Measurements from ENCODE around the gene ZSWIM1.

DNA sequence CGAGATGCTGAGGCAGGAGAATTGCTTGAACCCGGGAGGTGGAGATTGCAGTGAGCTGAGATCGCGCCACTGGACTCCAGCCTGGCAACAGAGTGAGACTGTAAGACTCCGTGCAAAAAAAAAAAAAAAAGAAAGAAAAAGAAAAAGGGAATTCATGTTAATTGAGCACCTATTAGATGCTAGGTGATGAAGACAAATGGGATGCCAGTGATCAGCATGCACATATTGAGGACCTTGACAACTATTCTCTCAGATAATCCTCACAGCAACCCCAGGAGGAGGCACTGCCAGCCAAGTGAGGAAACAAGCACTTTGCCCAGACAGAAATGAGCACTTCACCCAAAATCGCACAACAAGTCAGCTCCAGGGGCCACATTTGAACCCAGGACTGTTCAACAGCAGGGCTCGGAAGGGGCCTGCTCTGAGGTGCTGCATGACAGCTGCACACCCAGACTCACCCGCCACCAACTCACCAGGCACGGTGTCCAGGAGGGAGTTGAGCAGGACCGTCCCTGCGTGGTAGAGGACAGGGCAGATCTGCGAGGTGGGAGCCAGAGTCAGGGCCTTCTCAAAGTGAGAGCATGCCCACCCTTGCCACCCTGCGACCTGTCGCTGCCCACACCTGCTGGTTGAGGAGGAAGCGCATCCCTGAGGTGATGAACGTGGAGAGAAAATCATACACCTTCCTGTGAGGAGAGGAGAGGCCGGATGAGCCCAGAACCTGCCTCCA is 26.4 kb downstream of the ZSWIM1 start:
- TF ChIP-seq, protein P1, sequence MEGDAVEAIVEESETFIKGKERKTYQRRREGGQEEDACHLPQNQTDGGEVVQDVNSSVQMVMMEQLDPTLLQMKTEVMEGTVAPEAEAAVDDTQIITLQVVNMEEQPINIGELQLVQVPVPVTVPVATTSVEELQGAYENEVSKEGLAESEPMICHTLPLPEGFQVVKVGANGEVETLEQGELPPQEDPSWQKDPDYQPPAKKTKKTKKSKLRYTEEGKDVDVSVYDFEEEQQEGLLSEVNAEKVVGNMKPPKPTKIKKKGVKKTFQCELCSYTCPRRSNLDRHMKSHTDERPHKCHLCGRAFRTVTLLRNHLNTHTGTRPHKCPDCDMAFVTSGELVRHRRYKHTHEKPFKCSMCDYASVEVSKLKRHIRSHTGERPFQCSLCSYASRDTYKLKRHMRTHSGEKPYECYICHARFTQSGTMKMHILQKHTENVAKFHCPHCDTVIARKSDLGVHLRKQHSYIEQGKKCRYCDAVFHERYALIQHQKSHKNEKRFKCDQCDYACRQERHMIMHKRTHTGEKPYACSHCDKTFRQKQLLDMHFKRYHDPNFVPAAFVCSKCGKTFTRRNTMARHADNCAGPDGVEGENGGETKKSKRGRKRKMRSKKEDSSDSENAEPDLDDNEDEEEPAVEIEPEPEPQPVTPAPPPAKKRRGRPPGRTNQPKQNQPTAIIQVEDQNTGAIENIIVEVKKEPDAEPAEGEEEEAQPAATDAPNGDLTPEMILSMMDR (IDR thresholded peaks at IDR 0.05; ENCODE audit: low read length) = no peak
- TF ChIP-seq EZH2 (optimal IDR thresholded peaks at IDR 0.05; ENCODE audit: low read depth, low read length) (no peak), EZH2phosphoT487 (IDR thresholded peaks at IDR 0.05; ENCODE audit: low read length) (no peak)
